ENCODE results near the gene RTL1.

The RTL1 gene

DNA sequence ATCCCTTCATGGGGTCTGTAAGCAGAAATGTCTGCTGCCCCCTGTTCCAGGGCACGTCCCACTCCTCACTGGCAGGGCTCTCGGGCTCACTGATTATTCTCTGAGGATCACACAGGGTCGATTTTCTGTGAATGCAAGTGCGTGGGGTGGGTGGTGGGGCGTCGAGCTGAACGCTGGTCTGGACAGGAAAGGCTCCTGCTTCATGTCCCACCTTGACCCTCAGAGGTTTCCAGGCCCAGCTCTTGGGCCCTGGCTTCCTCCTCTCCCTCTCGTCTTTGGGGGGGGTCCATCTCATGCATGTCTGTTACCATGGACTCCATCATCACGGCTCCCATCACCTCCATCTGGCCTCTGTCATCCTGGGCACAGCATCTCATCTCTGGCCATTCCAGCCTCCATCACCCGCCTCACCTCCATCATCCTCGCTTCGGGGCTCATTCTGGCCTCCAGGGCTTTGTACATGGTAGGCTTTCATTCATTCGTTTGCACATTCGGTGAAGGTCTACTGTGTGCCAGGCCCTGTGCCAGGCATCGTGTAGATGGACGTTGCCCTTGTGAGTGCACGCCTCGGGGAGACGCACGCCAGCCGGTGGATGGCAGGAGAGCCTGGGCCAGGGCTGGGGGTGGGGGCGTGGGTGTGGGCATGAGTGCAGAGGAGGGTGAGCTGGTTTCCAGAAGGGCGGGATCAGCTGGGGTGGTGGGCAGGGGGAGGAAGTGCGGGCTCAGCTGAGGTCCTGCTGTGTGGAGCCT, 34.7 kb downstream of the RTL1 start:
- Mint-ChIP-seq H3K4me1 (ENCODE audit: low read depth) (no peaks in the 10 kb centered on the region), H3K27ac (no peak overlapping the region), H3K4me3 (no peak overlapping the region)

GRCh38 chr14:100867631-100868315, 35.7 kb downstream of the RTL1 start:
- Mint-ChIP-seq H3K9me3 (no peaks in the 10 kb centered on the region), H3K4me1 (ENCODE audit: low read depth) (no peaks in the 10 kb centered on the region), H3K36me3 (ENCODE audit: low read depth) (no peaks in the 10 kb centered on the region), H3K27ac (no peak overlapping the region), H3K4me3 (no peak overlapping the region), H3K27me3 (no peaks in the 10 kb centered on the region)
- intact Hi-C loops (cut with micrococcal nuclease) = no loop called here

More for the DNA sequence above, 34.7 kb downstream of the RTL1 start:
- H3K27me3 Mint-ChIP-seq = no peaks in the 10 kb centered on the region
- intact Hi-C loops (cut with micrococcal nuclease) = no loop called here
- H3K9me3 Mint-ChIP-seq = no peaks in the 10 kb centered on the region
- no peaks in the 10 kb centered on the region for H3K36me3 Mint-ChIP-seq (ENCODE audit: low read depth)

DNA sequence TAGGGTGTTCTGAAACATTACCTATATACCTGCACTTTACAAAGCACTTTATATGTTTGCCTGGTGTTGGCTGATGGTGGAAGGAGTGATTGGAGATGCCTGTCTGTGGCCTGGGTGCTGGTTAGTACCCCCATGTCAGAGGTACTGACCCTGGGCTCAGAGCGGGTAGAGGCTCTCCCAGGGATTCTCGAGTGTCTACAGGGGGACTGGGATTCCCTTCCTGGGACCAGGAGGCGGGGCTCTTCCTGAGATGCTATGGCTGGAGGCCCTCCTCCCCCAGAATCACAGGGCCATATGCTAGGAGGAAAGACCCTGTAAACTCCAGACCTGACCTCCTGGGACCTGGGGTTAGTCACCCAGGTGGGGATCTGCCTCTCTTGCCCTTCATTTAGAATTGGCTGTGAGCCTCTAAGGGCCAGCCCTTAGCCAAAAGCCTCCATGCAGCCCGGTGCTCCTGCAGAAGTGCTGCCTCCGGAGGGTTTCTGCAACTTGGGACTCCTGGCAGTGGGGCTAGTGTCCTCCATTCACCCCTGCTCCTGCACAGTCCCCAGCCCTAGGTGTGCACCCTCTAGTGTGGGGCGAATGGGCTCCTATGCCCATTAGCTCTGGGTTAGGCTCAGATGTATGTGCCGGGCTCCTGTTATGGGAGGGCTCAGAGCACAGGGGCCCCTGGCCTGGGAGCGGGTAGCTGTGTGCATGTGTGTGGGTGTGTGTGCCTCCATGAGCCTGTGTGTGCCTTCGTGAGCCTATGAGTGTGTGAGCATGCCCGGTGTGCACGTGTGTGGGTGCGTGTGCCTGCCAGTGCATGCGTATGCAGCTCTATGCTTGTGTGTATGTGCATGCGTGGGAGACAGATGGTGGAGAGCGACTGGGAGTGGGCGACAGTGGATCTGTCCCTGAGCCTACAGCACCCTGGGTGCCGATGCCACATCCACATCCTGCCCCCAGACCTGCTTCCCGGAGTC, 36.6 kb downstream of the RTL1 start:
- H3K27ac Mint-ChIP-seq = no peak overlapping the region
- H3K4me3 Mint-ChIP-seq = no peak overlapping the region
- peaks cover 5% of the 10 kb centered on the region for H3K9me3 Mint-ChIP-seq
- intact Hi-C loops (cut with micrococcal nuclease) = no loop called here
- H3K4me1 Mint-ChIP-seq (ENCODE audit: low read depth) = no peaks in the 10 kb centered on the region
- H3K36me3 Mint-ChIP-seq (ENCODE audit: low read depth) = no peaks in the 10 kb centered on the region
- H3K27me3 Mint-ChIP-seq = no peaks in the 10 kb centered on the region

DNA sequence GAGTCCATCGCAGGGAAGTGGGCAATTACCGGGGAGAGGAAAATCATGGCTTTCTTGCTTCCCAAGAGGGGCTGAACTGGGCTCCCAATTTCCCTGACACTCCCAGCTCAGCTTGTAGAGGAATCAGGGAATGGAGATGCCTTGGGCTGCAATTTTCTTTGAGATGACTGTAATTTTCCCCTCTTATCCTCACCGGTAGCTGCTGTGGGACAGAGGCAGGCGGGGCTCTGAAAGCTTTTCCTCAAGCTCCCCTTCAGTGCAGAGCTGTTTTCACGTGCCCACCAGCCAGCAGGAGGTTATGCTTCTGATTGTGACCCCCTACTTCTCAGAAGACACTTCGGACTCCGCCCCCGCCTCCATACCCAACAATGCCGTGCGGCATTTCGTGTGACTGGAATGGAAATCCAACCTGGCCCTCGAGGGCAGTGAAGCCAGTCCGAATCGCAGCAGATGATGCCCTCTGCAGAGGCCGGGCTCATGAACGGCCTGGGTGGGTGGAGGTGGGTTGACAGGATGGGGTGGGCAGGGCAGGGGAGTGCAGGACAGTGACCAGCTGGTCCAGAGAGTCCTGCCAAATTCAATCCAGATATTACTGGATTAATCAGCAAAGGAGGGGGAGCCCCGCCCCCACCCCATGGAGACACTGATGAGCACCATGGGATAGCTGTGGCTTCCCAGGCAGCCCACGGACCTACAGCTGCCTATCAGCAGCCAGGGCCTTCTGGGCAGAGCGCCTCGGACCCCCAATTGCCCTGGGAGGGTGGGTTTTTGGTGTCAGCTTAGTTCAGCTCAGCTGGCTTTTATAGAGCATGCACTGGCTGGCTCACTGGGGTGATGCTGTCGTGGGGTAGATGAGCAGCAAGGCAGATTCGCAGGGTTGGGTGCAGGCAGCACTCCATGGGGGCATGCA, 37.6 kb downstream of the RTL1 start:
- H3K9me3 Mint-ChIP-seq = peaks cover 9% of the 10 kb centered on the region
- no peaks in the 10 kb centered on the region for H3K4me1 Mint-ChIP-seq (ENCODE audit: low read depth)
- H3K27me3 Mint-ChIP-seq = no peaks in the 10 kb centered on the region
- no peak overlapping the region for H3K27ac Mint-ChIP-seq
- H3K4me3 Mint-ChIP-seq = no peak overlapping the region
- intact Hi-C loops (cut with micrococcal nuclease) = no loop called here
- no peaks in the 10 kb centered on the region for H3K36me3 Mint-ChIP-seq (ENCODE audit: low read depth)

DNA sequence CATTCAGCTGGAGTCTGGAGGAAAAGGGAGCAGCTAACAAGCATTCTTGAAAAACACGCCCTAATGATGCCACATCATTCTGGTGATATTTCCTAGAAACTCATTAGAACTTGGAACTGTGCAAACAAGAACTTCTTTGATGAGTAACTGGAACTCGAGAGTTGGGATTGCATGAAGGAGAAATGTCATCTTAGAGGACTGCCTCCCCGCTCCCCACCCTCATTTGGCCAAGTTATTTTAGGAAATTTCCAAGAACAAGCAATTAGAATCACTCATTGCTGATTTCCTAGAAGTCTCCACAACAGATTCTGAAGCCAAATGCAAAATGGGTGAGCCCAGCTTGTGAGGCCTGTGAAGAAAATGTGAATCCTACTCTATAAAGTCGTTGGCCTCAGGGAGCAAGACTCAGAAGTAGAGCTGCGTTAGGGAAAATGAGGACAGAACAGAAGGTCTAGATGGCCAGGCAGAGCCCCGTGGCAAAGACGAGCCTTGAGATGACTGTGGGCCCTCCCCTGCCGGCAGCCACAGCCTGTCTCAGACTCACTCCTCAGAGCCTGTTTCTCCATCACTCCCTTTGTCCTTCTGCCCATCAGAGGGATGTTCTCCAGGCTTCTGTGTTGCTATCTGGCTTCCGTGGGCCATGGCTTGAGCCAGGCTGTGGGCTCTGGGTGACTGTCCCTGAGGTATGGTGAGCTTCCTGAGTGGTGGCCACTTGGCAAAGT, 38.4 kb downstream of the RTL1 start:
- no peaks in the 10 kb centered on the region for H3K27me3 Mint-ChIP-seq
- no peak overlapping the region for H3K4me3 Mint-ChIP-seq
- no peaks in the 10 kb centered on the region for H3K36me3 Mint-ChIP-seq (ENCODE audit: low read depth)
- peaks cover 9% of the 10 kb centered on the region for H3K9me3 Mint-ChIP-seq
- H3K27ac Mint-ChIP-seq = no peak overlapping the region
- H3K4me1 Mint-ChIP-seq (ENCODE audit: low read depth) = no peaks in the 10 kb centered on the region
- intact Hi-C loops (cut with micrococcal nuclease) = no loop called here

DNA sequence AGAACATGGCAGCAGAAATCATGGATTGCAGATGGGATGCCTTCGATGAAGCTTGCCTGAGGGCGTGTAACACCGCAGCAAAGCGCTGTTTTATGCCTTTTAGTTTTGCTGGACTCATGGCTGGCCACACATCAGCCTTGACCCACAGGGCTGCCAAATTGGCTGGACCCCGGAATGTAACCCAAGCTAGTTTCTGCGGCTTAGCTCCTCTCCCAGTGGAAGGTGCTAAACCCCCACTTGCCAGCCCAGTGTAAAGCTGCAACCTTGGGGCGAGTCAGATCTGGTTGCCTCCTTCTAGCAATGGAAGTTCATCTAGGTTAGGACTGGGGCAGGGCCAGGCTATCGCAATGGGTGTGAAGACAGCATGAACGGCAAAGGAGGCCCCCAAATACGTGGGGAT, 39.3 kb downstream of the RTL1 start:
- Mint-ChIP-seq H3K36me3 (ENCODE audit: low read depth) (no peaks in the 10 kb centered on the region), H3K4me3 (no peak overlapping the region), H3K27me3 (no peaks in the 10 kb centered on the region), H3K4me1 (ENCODE audit: low read depth) (no peaks in the 10 kb centered on the region), H3K27ac (no peak overlapping the region), H3K9me3 (peaks cover 9% of the 10 kb centered on the region)
- intact Hi-C loops (cut with micrococcal nuclease) = no loop called here

GRCh38 chr14:100862793-100863192, 40.7 kb downstream of the RTL1 start:
- no peaks in the 10 kb centered on the region for H3K4me1 Mint-ChIP-seq (ENCODE audit: low read depth)
- no peaks in the 10 kb centered on the region for H3K27me3 Mint-ChIP-seq
- no peak overlapping the region for H3K4me3 Mint-ChIP-seq
- peaks cover 9% of the 10 kb centered on the region for H3K9me3 Mint-ChIP-seq
- intact Hi-C loops (cut with micrococcal nuclease) = no loop called here
- H3K27ac Mint-ChIP-seq = no peak overlapping the region
- no peaks in the 10 kb centered on the region for H3K36me3 Mint-ChIP-seq (ENCODE audit: low read depth)

- Mint-ChIP-seq H3K9me3 (peaks cover 9% of the 10 kb centered on the region), H3K27me3 (no peaks in the 10 kb centered on the region), H3K36me3 (ENCODE audit: low read depth) (no peaks in the 10 kb centered on the region), H3K4me3 (no peak overlapping the region), H3K27ac (no peak overlapping the region), H3K4me1 (ENCODE audit: low read depth) (no peaks in the 10 kb centered on the region)
- intact Hi-C loops (cut with micrococcal nuclease) = no loop called here
Observed at GRCh38 chr14:100862277-100862676, 41.2 kb downstream of the RTL1 start.

DNA sequence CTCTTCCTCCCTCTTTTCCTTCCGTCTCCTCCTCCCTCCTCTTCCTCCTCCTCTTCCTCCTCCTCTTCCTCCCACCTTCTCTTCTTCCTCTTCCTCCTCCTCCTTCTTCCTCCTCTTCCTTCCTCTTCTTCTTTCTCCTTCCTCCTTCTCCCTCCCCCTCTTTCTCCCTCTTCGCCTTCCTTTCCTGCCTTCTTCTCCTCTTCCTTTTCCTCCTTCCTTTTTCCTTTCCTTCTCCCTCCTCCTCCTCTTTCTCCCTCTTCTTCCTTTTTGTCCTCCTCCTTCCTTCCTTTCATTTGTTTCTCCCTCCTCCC, 41.6 kb downstream of the RTL1 start:
- no peak overlapping the region for H3K27ac Mint-ChIP-seq
- H3K27me3 Mint-ChIP-seq = no peaks in the 10 kb centered on the region
- H3K4me3 Mint-ChIP-seq = no peak overlapping the region
- no peaks in the 10 kb centered on the region for H3K4me1 Mint-ChIP-seq (ENCODE audit: low read depth)
- H3K36me3 Mint-ChIP-seq (ENCODE audit: low read depth) = no peaks in the 10 kb centered on the region
- intact Hi-C loops (cut with micrococcal nuclease) = no loop called here
- H3K9me3 Mint-ChIP-seq = peaks cover 9% of the 10 kb centered on the region

- Mint-ChIP-seq H3K27ac (no peak overlapping the region), H3K9me3 (peaks cover 9% of the 10 kb centered on the region), H3K4me3 (no peak overlapping the region), H3K27me3 (no peaks in the 10 kb centered on the region), H3K4me1 (ENCODE audit: low read depth) (no peaks in the 10 kb centered on the region), H3K36me3 (ENCODE audit: low read depth) (no peaks in the 10 kb centered on the region)
- intact Hi-C loops (cut with micrococcal nuclease) = no loop called here
Observed at GRCh38 chr14:100861188-100861936, 42.2 kb downstream of the RTL1 start.

GRCh38 chr14:100860556-100861187, 42.9 kb downstream of the RTL1 start:
- H3K27me3 Mint-ChIP-seq = no peaks in the 10 kb centered on the region
- intact Hi-C loops (cut with micrococcal nuclease) = no loop called here
- no peak overlapping the region for H3K27ac Mint-ChIP-seq
- H3K36me3 Mint-ChIP-seq (ENCODE audit: low read depth) = no peaks in the 10 kb centered on the region
- no peak overlapping the region for H3K4me3 Mint-ChIP-seq
- H3K9me3 Mint-ChIP-seq = peaks cover 9% of the 10 kb centered on the region
- H3K4me1 Mint-ChIP-seq (ENCODE audit: low read depth) = no peaks in the 10 kb centered on the region

- intact Hi-C loops (cut with micrococcal nuclease) = no loop called here
- H3K4me3 Mint-ChIP-seq = no peak overlapping the region
- no peaks in the 10 kb centered on the region for H3K36me3 Mint-ChIP-seq (ENCODE audit: low read depth)
- peaks cover 9% of the 10 kb centered on the region for H3K9me3 Mint-ChIP-seq
- no peak overlapping the region for H3K27ac Mint-ChIP-seq
- H3K27me3 Mint-ChIP-seq = no peaks in the 10 kb centered on the region
- H3K4me1 Mint-ChIP-seq (ENCODE audit: low read depth) = no peaks in the 10 kb centered on the region
Observed at GRCh38 chr14:100859781-100860180, 43.7 kb downstream of the RTL1 start.

Data from dendritic cell treated with granulocyte-macrophage colony-stimulating factor and Interleukin-4, amounts not matched to agents 40 ng/mL and 50 ng/mL, for 4 days (primary cell).